Neural cell (in vitro differentiated cells): Measurements from ENCODE around the gene SP4. TPM values are rescaled to one million over a fixed set of nuclear protein-coding genes. Genes with fewer than 3 reads are reported as not detected.

ENCODE experiments used
- H2AFZ ChIP-seq: fragments of 200-600, 300-800 bp; sonication (generic), shearing (Covaris generic); 2 replicates; pipeline ENCODE4 v1.6.0; 2014; ENCODE audit warnings: low read depth, mild to moderate bottlenecking, antibody characterized with exemption, low read length, moderate library complexity
- H3F3A ChIP-seq: fragments of 200-600 bp; shearing (Covaris generic); 2 replicates; pipeline ENCODE4 v1.6.1; 2016; ENCODE audit warnings: mild to moderate bottlenecking, moderate library complexity, mixed read lengths, antibody characterized with exemption, low read length; ENCODE audit not compliant: insufficient read depth, poor library complexity, severe bottlenecking
- H3K27ac ChIP-seq: fragments of 200-600, 300-800 bp; sonication (generic), shearing (Covaris generic); 2 replicates; pipeline ENCODE4 v1.5.1; 2014; ENCODE audit warnings: mild to moderate bottlenecking, low read length, moderate library complexity
- H3K27me3 ChIP-seq: fragments of 300-800, 200-600 bp; sonication (generic), shearing (Covaris generic); 2 replicates; pipeline ENCODE4 v1.6.0; 2014; ENCODE audit warnings: mild to moderate bottlenecking, low read depth, low read length, moderate library complexity; ENCODE audit not compliant: insufficient read depth
- H3K36me3 ChIP-seq: fragments of 300-800, 200-600 bp; sonication (generic), shearing (Covaris generic); 2 replicates; pipeline ENCODE4 v1.5.1; 2014; ENCODE audit warnings: mild to moderate bottlenecking, antibody characterized with exemption, low read length, moderate library complexity; ENCODE audit not compliant: insufficient read depth
- H3K4me2 ChIP-seq: fragments of 300-800, 200-600 bp; sonication (generic), shearing (Covaris generic); 2 replicates; pipeline ENCODE4 v1.6.0; 2014; ENCODE audit warnings: mild to moderate bottlenecking, low read length
- H3K4me3 ChIP-seq: fragments of 300-800, 200-600 bp; sonication (generic), shearing (Covaris generic); 2 replicates; pipeline ENCODE4 v1.5.1; 2014; ENCODE audit warnings: mild to moderate bottlenecking, low read length, moderate library complexity
- H3K79me2 ChIP-seq: fragments of 200-600 bp; shearing (Covaris generic); replicated peaks from 2 replicates; pipeline ENCODE4 v1.6.0; 2014; ENCODE audit warnings: mild to moderate bottlenecking, low read length, moderate library complexity; ENCODE audit not compliant: insufficient read depth
- H3K9ac ChIP-seq: fragments of 300-800, 200-600 bp; sonication (generic), shearing (Covaris generic); 2 replicates; pipeline ENCODE4 v1.6.1; 2016; ENCODE audit warnings: mild to moderate bottlenecking, low read length, mixed read lengths
- H3K9me2 ChIP-seq: fragments of 200-600 bp; shearing (Covaris generic); 2 replicates; pipeline ENCODE4 v1.6.1; 2016; ENCODE audit warnings: mild to moderate bottlenecking, low read length, mixed read lengths; ENCODE audit not compliant: insufficient read depth
- H3K9me3 ChIP-seq: fragments of 200-600, 300-800 bp; sonication (generic), shearing (Covaris generic); 2 replicates; pipeline ENCODE4 v1.6.1; 2016; ENCODE audit warnings: mild to moderate bottlenecking, mixed run types, low read length, moderate library complexity, mixed read lengths
- H4K20me1 ChIP-seq: fragments of 200-600 bp; shearing (Covaris generic); 2 replicates; pipeline ENCODE4 v1.6.1; 2016; ENCODE audit warnings: mild to moderate bottlenecking, mixed run types; ENCODE audit not compliant: insufficient read depth
- CTCF ChIP-seq: fragments of 450-650 bp; IDR thresholded peaks from 2 replicates; pipeline ENCODE4 v1.5.1; 2014; ENCODE audit warnings: antibody characterized with exemption, mild to moderate bottlenecking, moderate library complexity; ENCODE audit not compliant: poor library complexity, severe bottlenecking
- EP300 ChIP-seq: fragments of 450-650 bp; conservative IDR thresholded peaks from 2 replicates; pipeline ENCODE4 v1.6.1; 2014; ENCODE audit warnings: antibody characterized with exemption, mild to moderate bottlenecking, moderate library complexity; ENCODE audit not compliant: poor library complexity, severe bottlenecking
- EZH2 ChIP-seq: fragments of 200-600, 300-800 bp; shearing (Covaris generic), sonication (generic); IDR thresholded peaks from 2 replicates; pipeline ENCODE4 v1.6.1; 2014; ENCODE audit warnings: antibody characterized with exemption, low read length, borderline replicate concordance, mild to moderate bottlenecking; ENCODE audit not compliant: insufficient read depth, poor library complexity, severe bottlenecking
- MXI1 ChIP-seq: fragments of 450-650 bp; conservative IDR thresholded peaks from 2 replicates; pipeline ENCODE4 v1.6.1; 2014; ENCODE audit warnings: antibody characterized with exemption, mild to moderate bottlenecking; ENCODE audit not compliant: poor library complexity, severe bottlenecking
- POLR2AphosphoS5 ChIP-seq: IDR thresholded peaks from 2 replicates; pipeline ENCODE4 v1.6.1; 2012
- RAD21 ChIP-seq: fragments of 450-650 bp; conservative IDR thresholded peaks from 2 replicates; pipeline ENCODE4 v1.6.1; 2014; ENCODE audit warnings: antibody characterized with exemption, mild to moderate bottlenecking, moderate library complexity
- REST ChIP-seq: IDR thresholded peaks from 2 replicates; pipeline ENCODE4 v1.6.1; 2012; ENCODE audit warnings: borderline replicate concordance
- SMC3 ChIP-seq: fragments of 450-650 bp; conservative IDR thresholded peaks from 2 replicates; pipeline ENCODE4 v1.6.1; 2014; ENCODE audit warnings: antibody characterized with exemption, mild to moderate bottlenecking, moderate library complexity; ENCODE audit not compliant: poor library complexity
- TAF1 ChIP-seq: IDR thresholded peaks from 2 replicates; pipeline ENCODE4 v1.6.1; 2012; ENCODE audit warnings: low read depth
- polyA plus RNA-seq: library from polyadenylated mRNA; depleted of rRNA; stranded (reverse); fragments of >200 nt; gene quantifications from 2 replicates; pipeline ENCODE4 v1.2.3, GENCODE V29; 2014

The SP4 gene
- polyA plus RNA-seq, 1 donor from 2014 or later, result 27.8 TPM

GRCh38 chr7:21500117-21500832 lies 72.4 kb downstream of the SP4 start:
- Histone ChIP-seq H3K79me2 (no peaks in the 10 kb centered on the region), H3K4me2 (no peak overlapping the region), H3K27me3 (no peaks in the 10 kb centered on the region), H3K36me3 (peaks cover 9% of the 10 kb centered on the region), H3K9me3 (no peaks in the 10 kb centered on the region), H3F3A (no peaks in the 10 kb centered on the region), H4K20me1 (no peaks in the 10 kb centered on the region), H3K9me2 (no peaks in the 10 kb centered on the region), H2AFZ (no peak overlapping the region), H3K27ac (no peak overlapping the region), H3K9ac (no peak overlapping the region), H3K4me3 (no peak overlapping the region)
- TF ChIP-seq REST, result no peak
- no peak for TF ChIP-seq SMC3
- TF ChIP-seq TAF1, result no peak

- no peak overlapping the region for H3K9ac ChIP-seq
- no peak overlapping the region for H3K4me3 ChIP-seq
- H3F3A ChIP-seq, result no peaks in the 10 kb centered on the region
- H3K36me3 ChIP-seq, result peaks cover 14% of the 10 kb centered on the region
- H3K27me3 ChIP-seq, result no peaks in the 10 kb centered on the region
- no peak for TF ChIP-seq SMC3
- TF ChIP-seq RAD21, result no peak
- no peak for TF ChIP-seq REST
- no peak for TF ChIP-seq EZH2
- no peak for TF ChIP-seq MXI1
- TF ChIP-seq EP300, result no peak
- TF ChIP-seq TAF1, result no peak
- no peak for TF ChIP-seq CTCF
- TF ChIP-seq POLR2AphosphoS5, result no peak
- H3K9me2 ChIP-seq, result no peaks in the 10 kb centered on the region
- H3K9me3 ChIP-seq, result peaks cover 6% of the 10 kb centered on the region
- H3K79me2 ChIP-seq, result peaks cover 4% of the 10 kb centered on the region
- H3K27ac ChIP-seq, result no peak overlapping the region
- no peak overlapping the region for H2AFZ ChIP-seq
- no peaks in the 10 kb centered on the region for H4K20me1 ChIP-seq
- no peak overlapping the region for H3K4me2 ChIP-seq
These were observed 76.1 kb downstream of the SP4 start for GRCh38 chr7:21504021-21504420.
